ENCODE data around the gene KLHDC3. TPM values are rescaled to one million over a fixed set of nuclear protein-coding genes. Genes with fewer than 3 reads are reported as not detected.

Gene KLHDC3
- total and polyA plus RNA-seq, 2 of the 13 experiments (the other 11 are each of a cell fraction or from before 2014, with no cell fraction given), result 78.3 to 91.5 TPM

DNA sequence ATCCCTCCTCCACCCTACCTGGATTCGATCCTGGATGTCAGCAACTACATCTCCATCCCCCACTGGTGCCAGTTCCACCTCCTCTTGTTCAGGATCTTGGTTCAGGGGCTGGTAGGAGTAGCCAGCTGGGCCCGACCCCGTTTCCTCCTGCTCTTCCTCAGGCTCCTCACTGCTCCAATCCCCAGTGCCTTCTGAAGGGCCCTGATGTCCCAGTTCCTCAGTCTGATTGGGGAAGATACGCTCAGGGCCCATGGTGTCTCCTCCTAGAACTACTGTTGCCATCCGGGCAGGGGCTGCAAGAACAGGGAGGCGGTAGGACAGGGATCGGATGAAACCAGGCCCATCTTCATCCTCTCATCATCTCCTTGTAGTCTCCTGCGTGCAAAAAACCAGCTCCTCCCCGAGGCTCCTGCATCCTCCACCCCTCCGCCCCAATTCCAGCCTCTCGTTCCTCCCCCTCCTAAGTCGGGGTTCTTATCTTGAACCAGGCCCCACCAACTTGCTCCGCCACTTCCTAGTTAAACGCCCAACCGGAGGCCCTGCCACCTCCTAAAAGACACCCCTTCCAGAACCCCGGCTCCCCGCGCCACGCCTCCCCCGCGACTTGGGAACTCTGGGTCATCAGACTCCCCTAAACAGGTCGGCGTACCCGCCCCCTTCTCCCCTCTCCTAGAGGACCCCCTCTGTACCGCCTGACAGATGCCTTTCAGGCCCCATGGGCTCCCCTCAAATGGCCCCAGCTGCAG lies 779 bp upstream of the KLHDC3 start (continued):
- TF ChIP-seq, protein P1, sequence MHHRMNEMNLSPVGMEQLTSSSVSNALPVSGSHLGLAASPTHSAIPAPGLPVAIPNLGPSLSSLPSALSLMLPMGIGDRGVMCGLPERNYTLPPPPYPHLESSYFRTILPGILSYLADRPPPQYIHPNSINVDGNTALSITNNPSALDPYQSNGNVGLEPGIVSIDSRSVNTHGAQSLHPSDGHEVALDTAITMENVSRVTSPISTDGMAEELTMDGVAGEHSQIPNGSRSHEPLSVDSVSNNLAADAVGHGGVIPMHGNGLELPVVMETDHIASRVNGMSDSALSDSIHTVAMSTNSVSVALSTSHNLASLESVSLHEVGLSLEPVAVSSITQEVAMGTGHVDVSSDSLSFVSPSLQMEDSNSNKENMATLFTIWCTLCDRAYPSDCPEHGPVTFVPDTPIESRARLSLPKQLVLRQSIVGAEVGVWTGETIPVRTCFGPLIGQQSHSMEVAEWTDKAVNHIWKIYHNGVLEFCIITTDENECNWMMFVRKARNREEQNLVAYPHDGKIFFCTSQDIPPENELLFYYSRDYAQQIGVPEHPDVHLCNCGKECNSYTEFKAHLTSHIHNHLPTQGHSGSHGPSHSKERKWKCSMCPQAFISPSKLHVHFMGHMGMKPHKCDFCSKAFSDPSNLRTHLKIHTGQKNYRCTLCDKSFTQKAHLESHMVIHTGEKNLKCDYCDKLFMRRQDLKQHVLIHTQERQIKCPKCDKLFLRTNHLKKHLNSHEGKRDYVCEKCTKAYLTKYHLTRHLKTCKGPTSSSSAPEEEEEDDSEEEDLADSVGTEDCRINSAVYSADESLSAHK (CRISPR knock-in tag; IDR thresholded peaks at IDR 0.05; ENCODE audit: borderline replicate concordance), result no peak
- TF ChIP-seq ZNF562 (CRISPR knock-in tag; IDR thresholded peaks at IDR 0.05; ENCODE audit: borderline replicate concordance) (no peak), CCAR2 (optimal IDR thresholded peaks at IDR 0.05; ENCODE audit: low read depth, low read length) (no peak), FOXA1 (IDR thresholded peaks at IDR 0.05) (no peak), FOXA1 (CRISPR knock-in tag; IDR thresholded peaks at IDR 0.05) (no peak), HNRNPLL (IDR thresholded peaks at IDR 0.05; ENCODE audit: low read depth, low read length, poor library complexity, severe bottlenecking) (no peak), ZNF75D (CRISPR knock-in tag; IDR thresholded peaks at IDR 0.05; ENCODE audit: borderline replicate concordance) (no peak), ZNF124 (CRISPR knock-in tag; IDR thresholded peaks at IDR 0.05) (no peak), ZNF891 (CRISPR knock-in tag; IDR thresholded peaks at IDR 0.05) (0 out of 2 replicates have a peak, but pooled peaks have one; percentile 34), SAP130 (CRISPR knock-in tag; IDR thresholded peaks at IDR 0.05; ENCODE audit: low read depth) (no peak), PRDM15 (CRISPR knock-in tag; IDR thresholded peaks at IDR 0.05) (no peak), ARNTL (CRISPR knock-in tag; IDR thresholded peaks at IDR 0.05) (no peak), ETV6 (CRISPR knock-in tag; conservative IDR thresholded peaks at IDR 0.05) (no peak), FOSL1 (CRISPR knock-in tag; IDR thresholded peaks at IDR 0.05; ENCODE audit: borderline replicate concordance) (no peak), ZNF878 (CRISPR knock-in tag; IDR thresholded peaks at IDR 0.05) (no peak), KAT2B (IDR thresholded peaks at IDR 0.05; ENCODE audit: borderline replicate concordance, low read depth, low read length) (no peak), PPARG (CRISPR knock-in tag; conservative IDR thresholded peaks at IDR 0.05) (no peak), SMAD1 (CRISPR knock-in tag; IDR thresholded peaks at IDR 0.05; ENCODE audit: borderline replicate concordance, low read depth) (0 out of 2 replicates have a peak, but pooled peaks have one; percentile 3), ZNF263 (CRISPR knock-in tag; IDR thresholded peaks at IDR 0.05) (peak; percentile 6; the same call in 1 of the 2 replicates), JUN (CRISPR knock-in tag; IDR thresholded peaks at IDR 0.05) (no peak), FOXK2 (IDR thresholded peaks at IDR 0.05) (no peak), FLYWCH1 (CRISPR knock-in tag; IDR thresholded peaks at IDR 0.05) (no peak), NFKB2 (CRISPR knock-in tag; IDR thresholded peaks at IDR 0.05; ENCODE audit: borderline replicate concordance) (0 out of 2 replicates have a peak, but pooled peaks have one; percentile 21)
- TF ChIP-seq, protein P2, sequence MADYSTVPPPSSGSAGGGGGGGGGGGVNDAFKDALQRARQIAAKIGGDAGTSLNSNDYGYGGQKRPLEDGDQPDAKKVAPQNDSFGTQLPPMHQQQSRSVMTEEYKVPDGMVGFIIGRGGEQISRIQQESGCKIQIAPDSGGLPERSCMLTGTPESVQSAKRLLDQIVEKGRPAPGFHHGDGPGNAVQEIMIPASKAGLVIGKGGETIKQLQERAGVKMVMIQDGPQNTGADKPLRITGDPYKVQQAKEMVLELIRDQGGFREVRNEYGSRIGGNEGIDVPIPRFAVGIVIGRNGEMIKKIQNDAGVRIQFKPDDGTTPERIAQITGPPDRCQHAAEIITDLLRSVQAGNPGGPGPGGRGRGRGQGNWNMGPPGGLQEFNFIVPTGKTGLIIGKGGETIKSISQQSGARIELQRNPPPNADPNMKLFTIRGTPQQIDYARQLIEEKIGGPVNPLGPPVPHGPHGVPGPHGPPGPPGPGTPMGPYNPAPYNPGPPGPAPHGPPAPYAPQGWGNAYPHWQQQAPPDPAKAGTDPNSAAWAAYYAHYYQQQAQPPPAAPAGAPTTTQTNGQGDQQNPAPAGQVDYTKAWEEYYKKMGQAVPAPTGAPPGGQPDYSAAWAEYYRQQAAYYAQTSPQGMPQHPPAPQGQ (CRISPR knock-in tag; IDR thresholded peaks at IDR 0.05; ENCODE audit: borderline replicate concordance), result no peak
